Midbrain (tissue), 1 donor: Measurements from ENCODE around the gene EPS8L1.
"Not testable (repeated sequence)": the region's sequence is repeated elsewhere in the genome, so short reads cannot be mapped to it uniquely, and the experiment has no call there.

Experiments used
- DNase-seq: peaks from one replicate; lab custom pipeline; 2025; lab: John Stamatoyannopoulos, UW

Gene EPS8L1

GRCh38 chr19:55050749-55051532 lies 24.7 kb upstream of the EPS8L1 start:
- no peak for DNase-seq

- DNase-seq = no peak
Measured at GRCh38 chr19:55053735-55054134, 21.9 kb upstream of the EPS8L1 start.

GRCh38 chr19:55056827-55057226 lies 18.8 kb upstream of the EPS8L1 start:
- DNase-seq = no peak

DNA sequence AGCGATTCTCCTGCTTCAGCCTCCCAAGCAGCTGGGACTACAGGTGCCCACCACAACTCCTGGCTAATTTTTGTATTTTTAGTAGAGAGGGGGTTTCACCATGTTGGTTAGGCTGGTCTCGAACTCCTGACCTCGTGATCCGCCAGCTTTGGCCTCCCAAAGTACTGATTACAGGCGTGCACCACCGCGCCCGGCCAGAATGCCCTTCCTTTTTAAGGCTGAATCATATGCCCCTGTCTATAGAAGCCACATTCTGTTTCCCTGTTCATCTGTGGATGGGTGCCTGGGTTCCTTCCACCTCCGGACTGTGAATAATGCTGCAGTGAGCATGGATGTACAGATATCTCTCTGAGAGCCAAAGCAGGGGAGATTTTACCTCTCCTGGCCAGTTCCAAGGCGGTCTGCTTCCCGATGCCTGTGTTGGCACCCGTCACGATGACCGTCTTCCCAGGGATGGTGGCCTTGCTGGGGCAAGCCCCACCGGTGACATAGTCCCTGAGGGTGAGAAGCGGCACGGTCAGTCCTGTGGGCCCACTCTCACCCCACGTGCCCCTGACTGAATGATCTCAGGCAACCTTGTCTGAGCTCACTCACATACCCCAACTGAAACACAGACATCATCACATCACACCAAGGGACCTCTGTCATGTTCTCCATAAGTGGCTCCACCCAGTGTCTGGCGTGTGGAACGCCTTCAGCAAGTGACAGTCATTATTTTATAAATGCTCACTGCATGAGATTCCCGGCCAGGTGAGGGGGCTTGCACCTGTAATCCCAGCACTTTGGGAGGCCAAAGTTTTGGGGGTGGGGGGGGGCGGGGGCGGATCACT lies 16.7 kb upstream of the EPS8L1 start:
- DNase-seq = no peak

- not testable (repeated sequence) for DNase-seq
Measured at GRCh38 chr19:55060287-55060686, 15.4 kb upstream of the EPS8L1 start.

- DNase-seq = peak; percentile 86
Measured at GRCh38 chr19:55062735-55063491, 12.8 kb upstream of the EPS8L1 start, which contains the start of gene RDH13. Gene RDH13 (minus strand): TSS chr19:55063148. CDS start chr19:55063032, 116 bp downstream.

DNA sequence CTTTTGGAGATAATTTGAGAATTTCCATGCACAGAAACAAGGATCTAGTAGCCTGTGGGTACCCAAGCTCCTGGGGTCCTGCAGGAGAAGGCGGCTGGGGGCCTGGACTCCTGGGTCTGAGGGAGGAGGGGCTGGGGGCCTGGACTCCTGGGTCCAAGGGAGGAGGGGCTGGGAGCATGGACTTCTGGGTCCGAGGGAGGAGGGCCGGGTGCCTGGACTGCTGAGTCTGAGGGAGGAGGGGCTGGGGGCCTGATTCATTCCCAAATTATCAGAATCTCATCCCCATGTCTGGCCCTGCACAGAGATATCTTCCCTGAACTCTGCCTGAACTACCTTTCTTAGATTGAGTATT lies 12.2 kb upstream of the EPS8L1 start:
- DNase-seq = no peak

DNA sequence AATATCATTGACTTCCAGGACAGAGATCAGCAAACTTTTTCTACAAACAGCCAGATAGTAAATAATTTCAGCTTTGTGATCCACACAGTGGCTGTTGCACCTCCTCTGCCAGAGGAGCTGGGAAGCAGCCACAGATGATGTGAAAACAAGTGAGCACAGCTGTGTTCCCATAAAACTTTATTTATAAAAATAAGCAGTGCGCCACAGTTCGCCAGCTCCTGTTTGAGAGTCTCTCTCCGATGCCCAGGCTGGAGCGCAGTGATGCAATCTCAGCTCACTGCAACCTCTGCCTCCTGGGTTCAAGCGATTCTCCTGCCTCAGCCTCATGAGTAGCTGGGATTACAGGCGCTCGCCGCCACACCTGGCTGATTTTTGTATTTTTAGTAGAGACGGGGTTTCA lies 10.2 kb upstream of the EPS8L1 start:
- not testable (repeated sequence) for DNase-seq

DNA sequence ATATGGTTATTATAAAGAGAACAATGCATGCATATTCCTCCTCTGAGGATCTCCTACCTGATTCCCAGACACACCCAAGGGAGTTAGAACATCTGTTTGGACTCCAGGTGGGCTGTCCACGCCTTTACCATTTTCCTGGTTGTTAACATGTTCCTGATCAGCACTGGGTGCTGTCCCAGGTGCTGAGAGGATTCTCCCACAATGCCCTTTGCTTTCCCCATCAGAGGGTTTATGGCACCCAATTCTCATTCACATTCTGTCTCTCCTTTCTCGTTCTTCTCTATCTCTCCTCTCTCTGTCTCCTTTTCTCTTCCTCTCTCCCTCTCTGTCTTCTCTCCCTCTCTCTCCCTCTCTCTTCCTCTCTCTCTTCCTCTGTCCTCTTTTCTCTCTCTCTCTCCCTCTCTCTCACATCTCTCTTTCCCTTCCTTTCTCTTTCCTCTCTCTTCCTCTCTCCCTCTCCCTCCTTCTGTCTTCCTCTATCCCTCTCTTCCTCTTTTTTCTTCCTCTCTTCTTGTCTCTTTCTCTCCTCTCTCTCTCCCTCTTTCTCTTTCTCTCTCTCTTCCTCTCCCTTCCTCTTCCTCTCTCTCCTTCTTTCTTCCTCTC lies 9.5 kb upstream of the EPS8L1 start:
- DNase-seq = no peak

- no peak for DNase-seq
Measured at GRCh38 chr19:55067869-55068268, 7.8 kb upstream of the EPS8L1 start.

DNA sequence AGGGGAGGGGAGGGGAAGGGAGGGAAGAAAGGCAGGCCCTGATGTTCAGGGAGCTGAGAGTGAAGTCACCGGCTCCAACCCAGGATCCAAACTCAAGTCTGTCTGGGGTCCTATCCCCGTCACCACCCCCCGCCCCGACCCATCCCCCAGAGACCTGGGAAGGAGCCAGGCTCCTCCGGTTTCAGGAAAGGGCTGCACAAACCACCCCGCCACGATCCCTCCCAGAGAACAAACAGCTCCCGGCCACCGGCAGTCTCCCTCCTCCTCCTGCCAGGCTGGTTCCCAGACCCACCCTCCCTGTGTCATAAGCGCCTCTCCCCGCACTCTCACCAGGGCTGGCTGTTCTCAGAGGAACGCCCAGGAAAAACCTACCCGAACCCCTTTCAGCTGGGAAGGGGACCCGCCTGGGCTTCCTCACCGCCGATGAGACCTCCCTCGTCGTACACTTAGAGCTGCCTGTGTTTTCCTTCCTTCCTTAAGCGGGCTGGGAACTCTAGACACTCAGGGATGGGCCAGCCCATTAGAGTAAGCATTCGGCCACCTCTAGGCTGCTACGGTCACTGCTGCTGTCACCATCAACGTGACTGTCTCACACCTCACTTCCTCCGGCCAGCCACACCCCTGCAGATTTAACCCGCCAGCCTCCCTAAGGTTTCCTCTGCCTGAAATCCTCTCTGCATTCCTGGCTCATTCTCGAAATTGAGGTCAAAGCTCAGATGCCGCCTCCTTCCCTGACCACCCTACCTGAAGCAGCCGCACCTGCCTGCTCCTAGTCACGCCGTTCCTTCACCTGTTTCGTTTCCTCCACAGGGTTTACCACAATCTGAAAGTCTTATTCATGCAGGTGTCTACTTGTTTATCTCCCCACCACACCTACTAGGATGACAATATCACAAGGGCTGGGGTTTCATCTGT lies 6.5 kb upstream of the EPS8L1 start:
- no peak for DNase-seq

DNA sequence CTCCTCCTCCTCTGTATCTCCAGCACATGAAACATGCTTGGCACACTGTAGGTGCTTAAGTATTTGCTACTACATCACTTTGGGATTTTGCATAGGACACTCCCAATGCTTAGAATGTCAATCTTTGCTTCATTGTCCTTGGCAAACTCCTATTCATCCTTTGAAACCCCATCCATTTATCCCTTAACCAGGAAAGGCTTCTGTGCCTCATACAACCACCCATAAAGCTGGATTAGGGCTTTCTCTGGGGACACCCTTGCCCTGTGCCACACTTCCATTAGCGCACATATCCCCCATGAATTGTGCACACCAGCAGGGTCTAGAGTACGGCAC lies 5.8 kb upstream of the EPS8L1 start:
- no peak for DNase-seq

GRCh38 chr19:55070466-55071128 lies 5.1 kb upstream of the EPS8L1 start:
- DNase-seq = no peak

DNA sequence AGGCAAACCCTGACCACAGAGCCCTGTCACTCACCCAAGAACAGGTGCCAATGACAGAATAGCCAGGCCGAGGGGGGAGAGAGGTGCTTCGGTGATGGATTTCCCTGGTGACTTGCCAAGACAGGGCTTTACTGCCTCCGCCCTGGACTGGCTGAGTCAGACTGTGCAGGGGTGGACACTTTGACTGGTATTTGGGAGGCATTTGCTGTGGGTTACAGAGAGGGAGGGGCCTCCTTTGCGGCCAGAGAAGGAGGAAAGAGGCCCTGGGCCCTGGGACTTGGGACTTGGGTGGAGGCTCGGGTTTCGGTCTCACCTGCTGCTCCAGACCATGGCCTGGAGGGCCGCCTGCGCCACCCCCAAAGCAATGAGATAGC lies 4.6 kb upstream of the EPS8L1 start:
- no peak for DNase-seq

DNA sequence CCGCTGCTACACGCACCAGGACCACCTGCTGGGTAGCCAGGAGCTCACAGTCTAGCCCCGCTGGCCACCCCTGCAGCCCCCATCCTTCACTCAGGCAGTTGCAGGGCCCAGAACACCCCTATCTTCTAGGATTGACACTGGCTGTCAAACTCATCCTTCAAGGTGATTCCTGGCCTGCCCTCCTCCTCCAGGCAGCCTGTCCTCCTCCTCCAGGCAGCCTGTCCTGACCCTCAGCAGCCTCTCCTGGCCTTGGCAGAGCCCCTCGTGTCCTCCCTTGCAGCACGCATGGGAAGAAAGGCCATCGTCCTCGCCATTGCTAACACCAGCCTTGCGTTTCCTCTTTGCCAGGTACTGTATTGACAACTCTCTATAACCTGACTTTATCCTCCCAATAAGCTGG lies 3.8 kb upstream of the EPS8L1 start:
- no peak for DNase-seq

DNA sequence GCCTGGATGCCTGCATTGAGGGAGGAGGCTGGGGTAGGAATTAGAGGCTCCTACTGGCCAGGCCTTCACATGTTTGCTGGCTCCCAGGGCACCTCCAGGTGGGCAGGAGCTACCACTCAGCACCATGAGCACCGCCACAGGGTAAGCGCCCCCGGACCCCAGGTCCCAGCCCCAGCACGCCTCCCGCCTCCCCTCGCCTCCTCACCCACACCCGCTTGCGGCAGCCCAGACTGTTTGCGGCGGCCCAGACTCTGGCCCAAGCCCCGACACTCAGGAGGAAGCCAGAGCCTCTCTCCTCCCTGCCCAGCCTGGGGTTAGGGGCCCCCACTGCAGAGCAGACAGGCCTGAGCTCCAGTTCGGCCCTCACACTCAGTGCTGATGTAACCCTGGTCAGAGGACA lies 652 bp downstream of the EPS8L1 start:
- DNase-seq = no peak

DNA sequence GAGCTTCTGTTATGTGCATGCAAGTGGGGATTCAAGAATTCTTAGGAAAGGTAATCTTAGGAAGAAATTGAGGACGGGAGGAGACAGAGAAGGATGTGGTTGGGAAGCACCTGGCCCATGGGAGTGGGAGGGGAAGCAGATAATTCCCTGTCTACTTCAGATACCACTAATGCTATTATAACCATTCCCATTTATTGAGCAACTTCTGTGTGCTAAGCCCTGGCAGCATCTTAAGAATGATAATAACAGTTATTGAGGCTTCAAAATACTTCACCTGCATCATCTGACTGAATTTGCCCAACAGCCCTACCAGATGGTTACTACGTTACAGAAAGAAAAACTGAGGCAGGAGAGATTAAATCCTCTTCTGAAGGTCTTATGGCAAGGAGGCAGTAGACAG lies 1.4 kb downstream of the EPS8L1 start:
- no peak for DNase-seq

GRCh38 chr19:55078996-55079395 lies 3.3 kb downstream of the EPS8L1 start:
- DNase-seq = no peak

- DNase-seq = no peak
Measured at GRCh38 chr19:55079400-55080038, 3.9 kb downstream of the EPS8L1 start.
